Lung (tissue), 12 donors: ENCODE data around the gene KCNQ5. TPM values are rescaled to one million over a fixed set of nuclear protein-coding genes. Genes with fewer than 3 reads are reported as not detected.
A peak's percentile ranks its signal among the peaks of the same experiment; 100 is the strongest.

Source experiments
- ATAC-seq: fragments of 200-7000 bp; cut with Tn5 transposase; one replicate; pipeline ENCODE4 v1.9.1; 2020; ENCODE audit warnings: moderate number of reproducible peaks; ENCODE audit not compliant: insufficient read depth, low FRiP score
- DNase-seq, 3 donors: peaks; one replicate each; pipeline ENCODE4 v3.0.0-alpha.2; 2013 to 2017
- H3K27ac ChIP-seq, 2 donors: one replicate each; pipeline ENCODE4 v1.5.1; 2013; ENCODE audit warnings: mild to moderate bottlenecking in 2 of 2, moderate library complexity in 2 of 2, control low read depth in 1 of 2, inconsistent platforms in 1 of 2, low read depth in 1 of 2, low read length in 1 of 2
- H3K27me3 ChIP-seq, 3 donors: one replicate each; pipeline ENCODE4 v1.5.1; 2013; ENCODE audit warnings: low read length in 2 of 3; ENCODE audit not compliant: control insufficient read depth in 3 of 3, insufficient read depth in 3 of 3
- H3K36me3 ChIP-seq, 4 donors: one replicate each; pipeline ENCODE4 v1.5.1; 2013; ENCODE audit warnings: low read length in 4 of 4, mild to moderate bottlenecking in 1 of 4, moderate library complexity in 1 of 4; ENCODE audit not compliant: control insufficient read depth in 4 of 4, insufficient read depth in 4 of 4
- H3K4me1 ChIP-seq, 5 donors: one replicate each; pipeline ENCODE4 v1.5.1; 2013; ENCODE audit warnings: low read length in 5 of 5, mild to moderate bottlenecking in 2 of 5, moderate library complexity in 1 of 5; ENCODE audit not compliant: control insufficient read depth in 5 of 5, insufficient read depth in 5 of 5
- H3K4me3 ChIP-seq: one replicate; pipeline ENCODE4 v1.5.1; 2013; ENCODE audit warnings: mild to moderate bottlenecking, control low read depth, moderate library complexity
- H3K9ac ChIP-seq, 2 donors: one replicate each; pipeline ENCODE4 v1.5.1; 2013; ENCODE audit warnings: low read length in 2 of 2, control low read depth in 1 of 2; ENCODE audit not compliant: insufficient read depth in 1 of 2
- H3K9me3 ChIP-seq, 4 donors: one replicate each; pipeline ENCODE4 v1.5.1; 2013; ENCODE audit warnings: low read length in 3 of 4, mild to moderate bottlenecking in 1 of 4, moderate library complexity in 1 of 4; ENCODE audit not compliant: control insufficient read depth in 4 of 4, insufficient read depth in 3 of 4
- WGBS, 2 donors: extraction: QIAGEN DNeasy Blood & Tissue Kit; methylation state at CpG; one replicate each; pipeline ENCODE4 v1.1.7; 2013; 5-methylcytosine and 5-hydroxymethylcytosine counted together
- polyA plus RNA-seq, 2 donors: library from polyadenylated mRNA; stranded (reverse); fragments of 200-250 nt; gene quantifications; one replicate each; pipeline ENCODE4 v1.2.1, GENCODE V29; 2013
- total RNA-seq, 2 donors: library from RNA; depleted of rRNA in 1 of 2; stranded (reverse); fragments of >200 nt in 1 of 2; gene quantifications; one replicate each; pipeline ENCODE4 v1.2.1, GENCODE V29; 2014 to 2021
- TF ChIP-seq, protein P1 (sequence below): IDR thresholded peaks from 2 replicates; pipeline ENCODE4 v1.5.1; 2012; ENCODE audit warnings: mild to moderate bottlenecking; ENCODE audit errors: control extremely low read depth, extremely low read depth
- donor health status: control.
- donor health status: control.
- donor health status: Bipolar disorder and iron deficiency.
- donor health status: healthy.
- donor health status: DM: yes; HTN: yes; CAD: no.

Gene KCNQ5
- total and polyA plus RNA-seq, 4 donors, result 0.12 to 5.7 (median 0.46) TPM

DNA sequence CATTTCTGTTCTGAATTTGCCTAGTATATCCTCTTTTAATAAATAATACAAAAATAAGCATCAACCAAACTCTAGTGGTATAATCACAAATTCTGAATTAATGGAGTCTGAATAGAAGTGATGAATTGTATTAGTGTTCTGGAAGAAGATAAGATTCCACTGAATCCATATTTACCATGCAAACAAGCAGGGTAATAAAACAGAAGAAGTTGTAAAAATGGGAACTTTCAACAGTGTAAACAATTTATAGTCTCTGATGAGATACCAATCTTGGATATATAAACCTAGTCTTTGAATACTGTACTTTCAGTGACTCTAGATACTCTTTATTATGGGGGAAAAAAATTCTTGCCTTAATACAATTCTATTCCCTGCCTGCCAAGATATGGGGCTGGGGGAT lies 405.8 kb downstream of the KCNQ5 start:
- H3K36me3 ChIP-seq, result no peaks in the 10 kb centered on the region

DNA sequence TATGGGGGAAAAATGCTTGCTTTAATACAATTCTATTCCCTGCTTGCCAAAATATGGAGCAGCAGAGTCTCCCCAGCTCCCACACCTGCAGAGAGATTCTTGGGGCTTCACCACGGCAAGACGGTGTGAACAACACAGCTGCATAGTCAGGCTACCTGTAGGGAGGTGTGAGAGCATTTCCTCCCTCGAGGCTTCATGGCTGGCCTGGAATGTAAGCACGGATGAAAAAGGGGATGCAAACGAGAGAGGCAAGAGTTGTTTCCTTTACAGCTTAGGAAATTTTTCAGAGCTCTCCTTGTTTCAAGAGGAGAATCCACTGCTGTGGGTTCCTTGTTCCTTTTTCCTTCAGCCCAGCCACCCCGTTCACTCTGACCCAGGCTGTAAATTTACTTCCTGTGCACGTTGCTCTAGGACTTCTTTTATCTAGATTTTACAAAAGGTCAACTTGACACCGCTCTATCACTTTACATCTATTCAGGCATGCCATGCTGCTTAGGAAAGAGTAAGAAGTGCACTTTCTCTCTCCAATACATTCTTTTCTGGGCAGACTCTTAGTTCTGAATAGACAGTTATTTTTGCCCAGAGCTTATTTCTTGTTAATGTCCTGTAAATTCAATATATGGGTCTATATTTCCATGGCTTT lies 406.4 kb downstream of the KCNQ5 start:
- no peaks in the 10 kb centered on the region for H3K36me3 ChIP-seq
- no peak overlapping the region for H3K27ac ChIP-seq
- ATAC-seq (no peak), DNase-seq (peak in 1 of 3 donors; percentile 3)
- H3K4me3 ChIP-seq, result no peak overlapping the region
- no peaks in the 10 kb centered on the region for H3K27me3 ChIP-seq
- 28 to 35% methylated on average over 8 of the region's 8 CpGs for WGBS, 2 donors
- no peaks in the 10 kb centered on the region for H3K9me3 ChIP-seq
- TF ChIP-seq, protein P1, sequence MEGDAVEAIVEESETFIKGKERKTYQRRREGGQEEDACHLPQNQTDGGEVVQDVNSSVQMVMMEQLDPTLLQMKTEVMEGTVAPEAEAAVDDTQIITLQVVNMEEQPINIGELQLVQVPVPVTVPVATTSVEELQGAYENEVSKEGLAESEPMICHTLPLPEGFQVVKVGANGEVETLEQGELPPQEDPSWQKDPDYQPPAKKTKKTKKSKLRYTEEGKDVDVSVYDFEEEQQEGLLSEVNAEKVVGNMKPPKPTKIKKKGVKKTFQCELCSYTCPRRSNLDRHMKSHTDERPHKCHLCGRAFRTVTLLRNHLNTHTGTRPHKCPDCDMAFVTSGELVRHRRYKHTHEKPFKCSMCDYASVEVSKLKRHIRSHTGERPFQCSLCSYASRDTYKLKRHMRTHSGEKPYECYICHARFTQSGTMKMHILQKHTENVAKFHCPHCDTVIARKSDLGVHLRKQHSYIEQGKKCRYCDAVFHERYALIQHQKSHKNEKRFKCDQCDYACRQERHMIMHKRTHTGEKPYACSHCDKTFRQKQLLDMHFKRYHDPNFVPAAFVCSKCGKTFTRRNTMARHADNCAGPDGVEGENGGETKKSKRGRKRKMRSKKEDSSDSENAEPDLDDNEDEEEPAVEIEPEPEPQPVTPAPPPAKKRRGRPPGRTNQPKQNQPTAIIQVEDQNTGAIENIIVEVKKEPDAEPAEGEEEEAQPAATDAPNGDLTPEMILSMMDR, result no peak
- no peak overlapping the region for H3K9ac ChIP-seq
- H3K4me1 ChIP-seq, result no peaks in the 10 kb centered on the region

More for the DNA sequence above, 405.8 kb downstream of the KCNQ5 start:
- DNase-seq (no peak), ATAC-seq (no peak)
- no peaks in the 10 kb centered on the region for H3K4me1 ChIP-seq
- TF ChIP-seq, protein P1, result no peak
- H3K27ac ChIP-seq, result no peak overlapping the region
- no peak overlapping the region for H3K9ac ChIP-seq
- no peak overlapping the region for H3K4me3 ChIP-seq
- no peaks in the 10 kb centered on the region for H3K27me3 ChIP-seq
- no peaks in the 10 kb centered on the region for H3K9me3 ChIP-seq

DNA sequence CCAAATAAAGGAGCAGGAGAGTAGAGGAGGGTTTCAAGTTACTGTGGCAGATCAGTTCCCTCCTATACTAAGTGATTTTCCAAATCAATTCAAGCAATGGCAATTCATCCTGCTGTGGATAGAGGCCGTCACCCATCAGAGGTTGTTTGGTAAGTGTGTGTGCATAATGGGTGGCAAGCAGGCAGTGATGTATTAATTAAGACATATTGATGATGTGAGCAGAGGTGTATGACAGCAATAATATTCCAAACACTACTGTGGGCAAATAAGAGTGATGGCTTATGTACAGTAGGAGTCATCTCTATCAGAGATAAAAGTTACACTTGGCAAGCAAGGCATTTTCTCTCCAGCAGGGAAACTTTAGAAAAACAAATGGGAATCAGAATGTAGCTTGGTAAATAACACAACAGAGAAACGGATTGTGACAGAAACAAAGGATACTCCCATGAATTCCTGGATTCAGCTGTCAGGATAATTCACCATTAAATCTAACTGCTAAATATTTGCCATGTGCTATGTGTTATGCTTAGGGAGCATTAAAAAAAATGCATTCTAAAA lies 407.1 kb downstream of the KCNQ5 start:
- no peaks in the 10 kb centered on the region for H3K36me3 ChIP-seq
- H3K27me3 ChIP-seq, result no peaks in the 10 kb centered on the region
- H3K4me1 ChIP-seq, result no peaks in the 10 kb centered on the region
- H3K27ac ChIP-seq, result no peak overlapping the region
- H3K9ac ChIP-seq, result no peak overlapping the region
- DNase-seq, result no peak
- ATAC-seq, result no peak
- H3K9me3 ChIP-seq, result no peaks in the 10 kb centered on the region
- H3K4me3 ChIP-seq, result no peak overlapping the region
- WGBS, 2 donors, result 74 to 75% methylated on average over 2 of the region's 2 CpGs
- TF ChIP-seq, protein P1, result no peak

DNA sequence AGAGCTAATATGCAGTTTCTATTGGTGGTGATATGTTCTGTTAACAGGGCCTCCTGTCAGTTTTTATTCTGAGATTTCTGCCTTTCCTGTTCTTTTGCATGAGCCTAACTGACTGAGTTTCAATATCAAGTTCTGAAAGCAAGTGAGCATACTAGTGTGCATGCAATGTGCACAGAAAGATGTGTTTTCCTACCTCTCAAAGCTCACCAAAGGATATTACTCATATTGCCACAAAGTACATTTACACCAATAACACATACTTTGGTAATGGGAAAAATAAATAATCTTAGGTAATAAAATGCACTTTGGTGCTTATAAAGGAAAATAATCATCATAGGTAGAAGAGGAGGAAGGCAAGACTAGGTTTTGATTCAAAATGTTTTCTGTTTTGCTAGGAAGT lies 408.4 kb downstream of the KCNQ5 start:
- Histone ChIP-seq H3K4me3 (no peak overlapping the region), H3K36me3 (no peaks in the 10 kb centered on the region), H3K27me3 (no peaks in the 10 kb centered on the region), H3K27ac (no peak overlapping the region), H3K4me1 (no peaks in the 10 kb centered on the region), H3K9me3 (no peaks in the 10 kb centered on the region), H3K9ac (no peak overlapping the region)
- DNase-seq (no peak), ATAC-seq (no peak)
- TF ChIP-seq, protein P1, result no peak
